HG02840 (cell line): Measurements from ENCODE around the gene CRHR1.

Experiments
- ATAC-seq: cut with Tn5 transposase; IDR thresholded peaks from one replicate; pipeline ENCODE4 v1.9.1; 2021; ENCODE audit warnings: mild to moderate bottlenecking, moderate library complexity, moderate number of reproducible peaks; ENCODE audit not compliant: unreplicated experiment, low FRiP score

CRHR1 gene

DNA sequence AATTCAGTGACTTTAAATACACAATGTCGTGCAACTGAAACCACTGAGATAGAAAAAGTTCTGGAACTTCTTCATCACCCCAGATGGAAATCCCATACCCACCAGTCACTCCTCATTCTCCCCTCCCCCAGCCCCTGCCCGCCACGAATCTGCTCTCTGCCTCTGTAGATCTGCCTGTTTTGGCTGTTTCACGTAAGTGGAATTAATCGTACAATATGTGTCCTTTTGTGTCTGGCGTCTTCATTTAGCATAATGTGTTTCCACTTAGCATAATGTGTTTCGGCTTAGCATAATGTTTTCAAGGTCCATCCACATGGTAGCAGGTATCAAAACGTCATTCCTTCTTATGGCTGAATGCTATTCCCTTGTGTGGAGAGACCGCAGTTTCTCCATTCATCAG, 57.1 kb downstream of the CRHR1 start:
- ATAC-seq, result no peak

DNA sequence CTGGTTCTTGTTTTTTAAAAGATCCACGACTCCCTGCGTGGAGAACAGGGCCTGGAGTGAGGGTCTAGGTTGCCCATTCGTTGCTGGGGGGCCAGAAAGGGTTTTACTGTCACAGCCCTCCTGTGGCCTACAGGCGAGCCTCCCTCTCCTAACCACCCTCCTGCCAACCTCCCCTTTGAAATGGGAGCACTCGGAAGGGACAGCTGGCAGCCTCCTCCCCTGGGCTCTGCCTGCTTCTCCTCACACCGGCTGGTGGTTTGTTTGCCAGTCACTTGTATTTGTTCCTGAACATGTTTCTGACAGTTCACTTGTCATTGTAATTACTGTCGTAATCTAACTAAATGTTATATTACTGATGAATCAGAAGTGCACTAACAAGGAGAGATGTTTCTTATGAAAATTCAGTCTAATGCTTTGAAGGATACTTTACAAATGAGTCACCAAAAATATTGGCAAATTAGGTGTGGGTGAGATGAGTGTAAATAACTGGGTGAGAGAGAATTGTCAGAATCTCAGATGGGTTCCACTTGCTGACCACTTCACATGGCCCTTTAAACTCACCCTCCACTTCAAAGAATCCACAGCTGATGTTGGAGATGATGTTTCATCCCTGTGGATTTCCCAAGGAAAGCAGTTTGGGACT, 57.9 kb downstream of the CRHR1 start:
- no peak for ATAC-seq

DNA sequence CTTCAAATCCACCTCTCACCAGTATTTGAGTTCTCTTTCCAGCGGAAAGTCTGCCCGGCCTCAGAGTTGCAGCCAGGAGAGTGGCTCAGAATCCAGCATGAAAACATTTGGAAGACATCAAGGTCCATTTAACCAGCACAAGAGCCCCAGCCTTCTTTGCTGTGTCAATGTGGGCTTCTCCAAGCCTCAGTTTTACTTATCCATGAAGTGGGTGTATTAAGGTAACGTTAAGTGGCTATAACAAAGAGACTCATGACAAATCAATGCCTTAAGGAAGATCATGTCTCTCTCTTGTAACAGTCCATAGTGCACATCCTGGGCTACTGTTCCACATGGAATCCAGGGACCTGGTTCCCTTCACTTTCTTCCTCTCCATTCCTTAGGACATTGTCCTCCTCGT, 59.6 kb downstream of the CRHR1 start:
- ATAC-seq, result no peak

DNA sequence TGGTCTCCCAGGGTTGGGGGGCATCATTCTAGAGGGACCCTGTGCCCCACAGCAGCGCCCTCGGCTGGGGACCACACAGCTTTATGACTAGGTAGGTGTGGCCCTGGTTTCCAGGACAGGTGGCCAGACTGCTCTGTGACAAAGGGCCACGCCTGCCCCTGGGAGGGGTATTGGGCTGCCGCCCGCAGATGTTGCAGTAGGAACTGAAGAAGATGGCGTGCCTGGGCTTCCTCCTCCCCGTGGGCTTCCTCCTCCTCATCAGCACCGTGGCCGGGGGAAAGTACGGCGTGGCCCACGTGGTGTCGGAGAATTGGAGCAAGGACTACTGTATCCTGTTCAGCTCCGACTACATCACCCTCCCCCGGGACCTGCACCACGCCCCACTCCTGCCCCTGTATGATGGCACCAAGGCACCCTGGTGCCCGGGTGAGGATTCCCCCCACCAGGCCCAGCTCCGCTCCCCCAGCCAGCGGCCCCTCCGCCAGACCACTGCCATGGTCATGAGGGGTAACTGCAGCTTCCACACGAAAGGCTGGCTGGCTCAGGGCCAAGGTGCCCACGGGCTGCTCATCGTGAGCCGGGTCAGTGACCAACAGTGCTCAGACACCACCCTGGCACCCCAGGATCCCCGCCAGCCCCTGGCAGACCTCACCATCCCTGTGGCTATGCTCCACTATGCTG, 60.7 kb downstream of the CRHR1 start, which contains the start of gene SPPL2C:
Gene SPPL2C (plus strand): TSS at position 187 of the 681 bp plus-strand sequence. CDS start 26 bp downstream, at position 213.
- ATAC-seq, result no peak

DNA sequence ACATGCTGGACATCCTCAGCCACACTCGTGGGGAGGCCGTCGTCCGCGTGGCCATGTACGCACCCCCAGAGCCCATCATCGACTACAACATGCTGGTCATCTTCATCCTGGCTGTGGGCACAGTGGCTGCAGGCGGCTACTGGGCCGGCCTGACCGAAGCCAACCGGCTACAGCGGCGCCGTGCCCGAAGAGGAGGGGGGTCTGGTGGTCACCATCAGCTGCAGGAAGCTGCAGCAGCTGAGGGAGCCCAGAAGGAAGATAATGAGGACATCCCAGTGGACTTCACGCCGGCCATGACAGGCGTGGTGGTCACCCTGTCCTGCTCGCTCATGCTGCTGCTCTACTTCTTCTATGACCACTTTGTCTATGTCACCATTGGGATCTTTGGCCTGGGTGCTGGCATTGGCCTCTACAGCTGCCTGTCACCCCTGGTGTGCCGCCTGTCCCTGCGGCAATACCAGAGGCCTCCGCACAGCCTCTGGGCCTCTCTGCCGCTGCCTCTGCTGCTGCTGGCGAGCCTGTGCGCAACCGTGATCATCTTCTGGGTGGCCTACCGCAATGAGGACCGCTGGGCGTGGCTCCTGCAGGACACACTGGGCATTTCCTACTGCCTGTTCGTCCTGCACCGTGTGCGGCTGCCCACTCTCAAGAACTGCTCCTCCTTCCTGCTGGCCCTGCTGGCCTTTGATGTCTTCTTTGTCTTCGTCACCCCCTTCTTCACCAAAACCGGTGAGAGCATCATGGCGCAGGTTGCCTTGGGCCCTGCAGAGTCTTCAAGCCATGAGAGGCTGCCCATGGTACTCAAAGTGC, 61.5 kb downstream of the CRHR1 start:
- no peak for ATAC-seq

DNA sequence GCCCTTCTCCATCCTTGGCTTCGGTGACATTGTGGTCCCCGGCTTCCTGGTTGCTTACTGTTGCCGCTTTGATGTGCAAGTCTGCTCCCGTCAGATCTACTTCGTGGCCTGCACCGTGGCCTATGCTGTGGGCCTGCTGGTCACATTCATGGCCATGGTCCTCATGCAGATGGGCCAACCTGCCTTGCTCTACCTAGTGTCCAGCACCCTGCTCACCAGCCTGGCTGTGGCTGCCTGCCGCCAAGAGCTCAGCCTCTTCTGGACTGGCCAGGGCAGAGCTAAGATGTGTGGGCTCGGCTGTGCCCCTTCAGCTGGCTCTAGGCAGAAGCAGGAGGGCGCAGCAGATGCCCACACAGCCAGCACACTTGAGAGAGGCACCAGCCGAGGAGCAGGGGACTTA, 62.1 kb downstream of the CRHR1 start:
- ATAC-seq, result no peak

DNA sequence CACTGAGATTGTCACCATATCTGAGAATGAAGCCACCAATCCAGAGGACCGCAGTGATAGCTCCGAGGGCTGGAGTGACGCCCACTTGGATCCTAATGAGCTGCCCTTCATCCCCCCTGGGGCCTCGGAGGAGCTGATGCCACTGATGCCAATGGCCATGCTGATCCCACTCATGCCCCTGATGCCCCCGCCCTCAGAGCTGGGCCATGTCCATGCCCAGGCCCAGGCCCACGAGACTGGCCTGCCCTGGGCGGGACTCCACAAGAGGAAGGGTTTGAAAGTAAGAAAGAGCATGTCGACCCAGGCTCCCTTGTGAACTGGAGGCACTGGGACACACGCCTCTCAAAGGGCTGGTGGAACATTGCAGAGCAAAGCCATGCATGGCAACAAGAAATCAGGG, 62.5 kb downstream of the CRHR1 start:
- no peak for ATAC-seq

DNA sequence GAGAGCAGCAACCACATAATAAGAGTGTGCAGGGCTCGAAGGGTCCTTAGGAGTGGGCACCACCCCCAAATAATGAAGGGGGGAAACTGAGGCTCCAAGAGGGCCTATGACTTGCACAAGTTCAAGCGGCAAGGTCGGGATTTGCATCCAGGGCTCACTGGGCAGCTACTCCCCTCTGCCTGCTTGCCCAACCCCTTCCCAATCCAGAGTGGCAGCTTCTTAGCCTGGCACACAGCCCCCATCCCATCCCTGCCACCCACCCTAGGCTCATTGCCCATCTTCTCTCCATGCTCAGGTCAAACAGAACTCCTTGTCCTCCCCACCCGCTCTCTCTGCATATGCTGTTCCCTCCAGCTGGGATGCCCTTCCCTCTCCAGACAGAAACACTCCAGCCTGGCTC, 63.0 kb downstream of the CRHR1 start:
- ATAC-seq, result no peak

DNA sequence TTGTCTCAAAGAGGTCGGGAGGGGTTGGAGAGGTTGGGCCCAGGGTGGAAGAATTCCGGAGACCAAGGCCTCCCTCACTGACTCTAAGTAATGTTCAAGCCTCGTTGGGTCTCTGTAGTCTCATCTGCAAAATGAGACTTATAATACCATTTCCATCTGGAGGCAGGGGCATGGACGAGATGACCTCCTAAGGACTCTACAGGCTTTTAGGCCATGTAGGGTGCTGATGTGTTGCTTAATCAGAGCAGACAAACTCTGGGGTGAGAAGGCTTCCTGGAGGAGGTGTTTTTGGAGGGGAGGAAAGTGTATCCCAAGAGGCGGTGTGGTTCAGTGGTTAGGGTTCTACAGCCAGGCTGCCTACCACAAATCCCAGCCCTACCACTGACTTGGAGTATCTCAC, 63.6 kb downstream of the CRHR1 start:
- no peak for ATAC-seq

DNA sequence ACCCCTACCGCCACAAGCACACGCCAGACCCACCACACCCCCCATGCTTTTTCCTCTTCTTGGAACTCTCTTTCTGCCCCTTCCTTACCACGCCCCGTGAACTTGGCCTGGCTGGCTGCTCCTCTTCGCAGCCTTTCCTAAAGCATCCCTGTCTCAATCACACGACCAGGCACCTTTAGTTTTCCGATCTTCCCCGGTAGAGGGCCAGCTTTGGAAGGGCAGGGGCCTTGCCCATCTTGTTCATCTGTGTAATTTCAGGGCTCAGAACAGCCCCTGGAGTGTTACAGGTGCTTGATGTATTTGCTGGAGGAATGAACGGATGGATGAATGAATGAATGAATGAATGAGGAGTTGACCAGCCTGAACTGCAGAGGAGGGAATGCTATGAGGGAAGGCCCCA, 64.3 kb downstream of the CRHR1 start:
- no peak for ATAC-seq

DNA sequence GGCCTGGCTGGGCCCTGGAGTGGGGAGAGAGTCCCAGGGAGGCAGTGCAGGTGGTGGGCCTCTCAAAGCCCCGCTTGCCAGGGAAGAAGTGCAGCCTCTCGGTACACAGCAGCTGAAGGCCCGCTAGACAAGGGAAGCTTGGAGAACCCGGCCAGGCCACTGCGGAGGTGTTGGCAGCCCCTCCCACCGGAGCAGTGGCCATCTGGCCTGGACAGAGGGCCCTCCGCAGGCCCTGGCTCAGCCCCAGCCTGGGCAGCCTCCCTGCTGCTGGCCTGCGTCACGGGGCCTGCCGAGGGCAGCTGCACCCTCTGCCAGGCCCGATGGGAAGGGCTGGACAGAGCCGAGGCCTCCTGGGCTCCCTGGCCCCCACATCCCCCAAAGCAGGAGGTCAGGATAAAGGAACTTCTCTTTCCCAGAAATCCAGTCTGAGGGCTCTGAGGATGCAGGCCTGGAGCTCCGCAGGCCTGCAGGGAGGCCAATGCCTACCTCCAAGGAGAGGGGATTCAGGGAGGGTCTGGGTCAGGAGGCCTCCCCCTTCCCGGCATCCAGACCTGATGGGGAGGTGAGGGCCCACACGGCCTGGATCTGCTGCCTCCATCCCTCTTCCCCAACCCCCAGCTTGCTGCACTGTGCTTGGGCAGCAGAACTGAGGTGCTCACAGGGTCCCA, 64.9 kb downstream of the CRHR1 start:
- ATAC-seq, result no peak

DNA sequence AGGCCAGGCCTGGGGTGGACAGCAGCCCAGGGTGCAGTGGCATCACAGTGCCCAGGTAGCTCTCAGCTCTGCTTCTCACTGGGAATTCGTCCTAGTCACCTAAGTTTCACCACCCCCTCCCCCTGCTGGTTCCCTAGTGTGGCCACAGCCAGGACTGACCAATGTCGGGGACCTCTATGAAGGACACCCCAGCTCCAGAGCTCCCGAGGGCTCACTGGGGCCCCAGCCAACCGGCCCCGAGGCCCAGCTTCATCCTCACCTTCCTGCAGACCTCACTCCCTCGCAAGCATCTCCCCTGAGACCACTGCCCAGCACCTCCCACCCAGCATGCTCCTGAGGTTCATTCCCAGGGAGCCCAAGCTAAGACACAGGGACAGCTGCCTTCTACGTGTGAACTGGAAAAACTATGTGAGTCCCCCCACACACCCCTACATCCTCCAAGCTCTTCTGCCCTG, 65.4 kb downstream of the CRHR1 start:
- ATAC-seq, result no peak

DNA sequence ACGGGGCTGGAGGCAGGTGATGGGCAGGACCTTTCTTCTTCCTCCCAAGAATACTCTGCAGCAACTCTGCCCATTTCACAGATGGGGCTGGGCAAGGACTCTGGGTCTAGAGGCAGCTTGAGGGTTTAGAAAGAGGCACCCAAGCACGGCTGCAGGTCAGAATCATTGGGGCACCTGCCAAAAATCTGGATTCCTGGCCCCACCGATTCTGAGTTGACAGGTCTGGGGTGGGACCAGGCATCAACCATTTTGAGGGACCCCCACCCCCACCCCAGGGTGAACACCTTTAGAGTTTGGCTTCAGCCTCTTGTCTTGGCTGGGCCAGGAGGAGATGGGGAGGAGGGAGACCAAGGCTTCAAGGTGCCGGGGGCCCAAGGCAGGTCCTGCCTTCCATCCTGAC, 65.9 kb downstream of the CRHR1 start:
- no peak for ATAC-seq

DNA sequence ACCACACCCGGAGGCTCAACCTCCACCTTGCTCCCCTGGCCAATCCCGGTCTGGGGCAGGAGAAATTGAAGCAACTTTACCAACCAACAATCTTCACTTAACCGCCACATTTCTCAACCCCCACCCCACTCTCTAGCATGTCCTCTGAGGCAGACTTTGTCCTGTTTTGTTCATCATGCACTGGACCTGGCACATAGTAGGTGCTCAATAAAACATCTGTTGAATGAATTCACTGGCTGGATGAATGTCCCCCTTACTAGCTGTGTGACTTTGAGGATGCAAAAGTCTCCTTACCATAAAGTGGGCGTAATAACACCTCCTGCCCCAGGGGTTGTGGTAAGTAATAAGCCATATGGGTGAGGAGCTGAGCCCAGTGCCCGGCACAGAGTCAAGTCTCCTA, 66.3 kb downstream of the CRHR1 start:
- no peak for ATAC-seq

DNA sequence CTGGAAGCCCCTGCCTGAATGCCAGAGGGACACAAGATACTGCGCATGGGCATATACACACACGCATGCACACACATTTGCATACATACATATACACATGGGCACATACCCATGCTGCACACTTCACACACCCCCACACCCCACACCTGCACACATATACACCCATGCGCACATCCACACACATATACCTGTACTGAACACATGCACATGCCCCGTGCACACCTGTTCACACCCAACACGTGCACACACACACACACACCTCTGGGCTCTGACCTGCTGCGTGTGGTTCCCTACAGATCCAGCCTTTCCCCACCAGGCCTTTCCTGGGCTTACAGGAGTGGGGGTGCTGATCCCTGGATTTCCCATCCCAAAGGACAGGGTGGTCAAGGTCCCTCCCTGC, 66.9 kb downstream of the CRHR1 start:
- ATAC-seq, result no peak

DNA sequence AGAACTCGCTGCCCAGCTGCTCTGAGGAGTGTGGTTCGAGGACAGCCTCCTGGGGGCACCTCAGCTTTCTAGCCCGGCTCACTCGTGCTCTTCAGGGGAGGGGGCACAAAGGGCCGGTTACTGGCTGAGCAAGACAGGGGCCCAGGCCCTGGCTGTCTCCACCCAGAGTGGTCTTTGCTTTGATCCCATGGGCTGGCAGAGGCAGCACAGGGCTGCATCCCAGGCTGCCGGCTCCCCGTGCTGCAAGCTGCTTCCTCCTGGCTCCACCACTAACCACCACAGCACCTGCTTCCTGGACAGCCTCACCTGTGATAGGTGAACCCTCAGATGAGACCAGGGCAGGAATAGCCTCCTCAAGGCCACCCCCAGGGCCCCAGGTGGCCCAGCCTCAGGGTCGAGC, 67.3 kb downstream of the CRHR1 start:
- ATAC-seq, result no peak

DNA sequence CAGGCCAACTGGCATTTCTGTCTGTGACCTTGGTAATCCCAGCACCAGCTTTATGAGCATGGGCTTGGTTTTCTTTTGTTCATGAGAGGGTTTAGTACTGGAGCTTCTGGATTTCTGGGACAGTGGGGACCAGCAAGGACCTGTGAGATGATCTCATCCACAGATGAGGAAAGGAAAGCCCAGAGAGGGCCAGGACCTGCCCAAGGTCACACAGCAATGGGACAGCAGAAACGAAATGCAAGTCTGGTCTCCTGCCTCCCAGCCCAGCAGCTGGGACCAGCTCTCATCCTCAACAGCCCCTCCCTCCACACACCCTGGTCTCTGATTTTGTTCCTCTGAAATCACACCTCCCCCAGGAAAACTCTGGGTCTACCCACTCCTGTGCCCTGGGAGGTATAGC, 67.8 kb downstream of the CRHR1 start:
- no peak for ATAC-seq

DNA sequence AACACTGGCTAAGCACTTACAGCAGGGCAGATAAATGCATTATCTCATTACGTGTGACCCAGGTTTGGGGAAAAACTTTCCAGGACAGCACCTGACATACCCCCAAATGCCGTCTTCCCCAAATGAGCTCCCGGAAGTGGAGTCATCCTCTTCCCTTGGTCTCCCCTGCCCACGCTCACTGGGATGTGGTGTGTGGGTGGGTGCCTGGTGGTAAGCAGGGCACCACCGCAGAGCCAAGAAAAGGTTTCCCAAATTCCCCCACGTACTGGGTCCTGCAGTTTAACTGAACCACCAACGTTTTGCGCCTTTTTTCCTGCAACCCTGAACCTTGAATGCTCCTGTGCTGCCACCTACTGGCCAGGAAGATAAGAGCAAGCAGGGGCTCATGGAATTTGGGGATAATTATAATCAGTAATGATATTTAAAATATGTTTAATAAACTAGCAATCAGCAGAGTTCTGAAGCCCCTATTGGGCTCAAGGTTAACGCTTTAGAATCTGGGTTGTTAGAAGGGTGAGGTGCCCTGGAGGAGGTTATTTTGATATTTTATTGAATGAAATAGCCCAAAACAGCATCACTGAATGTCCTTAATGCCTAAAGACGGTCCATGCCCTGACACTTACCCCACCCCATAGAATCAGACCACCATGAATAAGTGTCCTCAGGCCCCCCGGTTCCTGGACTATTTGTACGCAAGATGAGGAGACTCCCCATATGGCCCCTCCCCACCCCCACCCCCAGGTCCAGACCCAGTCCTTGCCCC, 68.6 kb downstream of the CRHR1 start:
- no peak for ATAC-seq

DNA sequence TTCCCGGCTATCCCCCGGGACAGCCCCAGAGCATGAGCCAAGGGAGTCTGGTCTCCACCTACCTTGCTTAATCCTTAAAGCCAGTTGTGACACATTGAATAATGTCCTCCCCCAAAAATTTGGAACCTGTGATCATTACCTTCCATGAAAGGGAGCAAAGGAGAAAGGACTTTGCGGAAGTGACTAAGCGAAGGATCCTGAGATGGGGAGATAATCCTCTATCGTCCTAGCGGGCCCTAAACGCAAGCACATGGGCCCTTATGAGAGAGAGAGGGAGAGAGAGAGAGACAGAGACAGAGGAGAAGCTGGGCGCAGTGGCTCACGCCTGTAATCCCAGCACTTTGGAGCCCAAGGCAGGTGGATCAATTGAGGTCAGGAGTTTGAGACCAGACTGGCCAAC, 70.1 kb downstream of the CRHR1 start:
- no peak for ATAC-seq

DNA sequence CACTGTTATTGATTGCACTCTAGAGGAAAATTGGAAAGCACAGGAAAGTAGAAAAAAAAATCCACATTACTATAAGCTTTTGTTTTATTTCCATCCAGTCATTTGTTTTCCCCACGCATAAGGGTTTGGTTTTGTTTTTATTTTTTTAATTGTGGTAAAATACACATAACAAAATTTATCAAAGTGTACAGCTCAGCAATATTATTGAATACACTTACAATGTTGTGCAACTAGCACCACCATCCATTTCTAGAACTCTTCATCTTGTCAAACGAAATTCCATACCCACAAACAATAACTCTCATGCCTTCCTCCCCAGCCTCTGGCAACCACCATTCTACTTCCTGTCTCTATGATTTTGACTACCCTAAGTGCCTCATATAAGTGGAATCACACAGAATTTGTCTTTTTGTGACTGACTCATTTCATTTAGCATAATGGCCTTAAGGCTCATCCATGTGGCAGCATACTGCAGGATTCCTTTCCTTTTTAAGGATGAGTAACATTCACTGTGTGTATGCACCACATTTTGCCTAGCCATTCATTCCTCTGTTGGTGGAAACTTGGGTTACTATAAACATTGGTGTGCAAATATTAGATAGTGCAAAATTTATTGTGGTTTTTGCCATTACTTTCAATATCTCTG, 71.7 kb downstream of the CRHR1 start:
- no peak for ATAC-seq
